DMS114 treated with DMSO at 0.1 percent for 48 hours (cell line): Measurements from ENCODE around the gene DUOXA2.
"Not testable (repeated sequence)": the region's sequence is repeated elsewhere in the genome, so short reads cannot be mapped to it uniquely, and the experiment has no call there.

Source experiments
- DNase-seq: peaks from one replicate; lab custom pipeline; 2025; ENCODE audit not compliant: unreplicated experiment; lab: John Stamatoyannopoulos, UW

The DUOXA2 gene

GRCh38 chr15:45114076-45114750, at the start of gene DUOXA2, which contains the start of gene DUOX2:
DUOXA2 (plus strand) TSS chr15:45114326; CDS start chr15:45114606, 280 bp downstream.
DUOX2 (minus strand) TSS chr15:45114172; CDS start chr15:45113411, 761 bp downstream.
- no peak for DNase-seq

GRCh38 chr15:45064386-45064785, 49.7 kb upstream of the DUOXA2 start:
- no peak for DNase-seq

GRCh38 chr15:45069942-45070360, 44.2 kb upstream of the DUOXA2 start:
- not testable (repeated sequence) for DNase-seq

- DNase-seq = not testable (repeated sequence)
Observed at GRCh38 chr15:45073602-45074001, 40.5 kb upstream of the DUOXA2 start.

- DNase-seq = not testable (repeated sequence)
Observed at GRCh38 chr15:45075440-45076320, 38.4 kb upstream of the DUOXA2 start.

GRCh38 chr15:45077391-45077790, 36.7 kb upstream of the DUOXA2 start:
- not testable (repeated sequence) for DNase-seq

GRCh38 chr15:45079201-45079600, 34.9 kb upstream of the DUOXA2 start:
- not testable (repeated sequence) for DNase-seq

GRCh38 chr15:45079628-45080246, 34.4 kb upstream of the DUOXA2 start:
- not testable (repeated sequence) for DNase-seq

- DNase-seq = not testable (repeated sequence)
Observed at GRCh38 chr15:45080593-45080992, 33.5 kb upstream of the DUOXA2 start.

- DNase-seq = not testable (repeated sequence)
Observed at GRCh38 chr15:45082412-45082811, 31.7 kb upstream of the DUOXA2 start.

- no peak for DNase-seq
Observed at GRCh38 chr15:45083223-45083622, 30.9 kb upstream of the DUOXA2 start.

GRCh38 chr15:45084163-45084562, 30.0 kb upstream of the DUOXA2 start:
- no peak for DNase-seq

GRCh38 chr15:45087513-45087912, 26.6 kb upstream of the DUOXA2 start:
- no peak for DNase-seq

- no peak for DNase-seq
Observed at GRCh38 chr15:45088801-45089711, 25.1 kb upstream of the DUOXA2 start.

GRCh38 chr15:45089712-45090373, 24.3 kb upstream of the DUOXA2 start:
- no peak for DNase-seq

GRCh38 chr15:45091161-45091560, 23.0 kb upstream of the DUOXA2 start:
- DNase-seq = no peak

GRCh38 chr15:45091576-45091975, 22.6 kb upstream of the DUOXA2 start:
- no peak for DNase-seq

GRCh38 chr15:45093013-45093412, 21.1 kb upstream of the DUOXA2 start:
- no peak for DNase-seq

- no peak for DNase-seq
Observed at GRCh38 chr15:45093622-45094357, 20.3 kb upstream of the DUOXA2 start.
